A549 (cell line): ENCODE data around the gene ITGA2. TPM values are rescaled to one million over a fixed set of nuclear protein-coding genes. Genes with fewer than 3 reads are reported as not detected.

Source experiments
- ATAC-seq, 2 experiments: fragments of 200-7000 bp in 1 of 2; fragments of >200 bp in 1 of 2; cut with Nextera tagmentation in 1 of 2; cut with Tn5 transposase in 1 of 2; 3 replicates each; pipeline versions ENCODE4 v1.8.0 to v1.9.1; 2018 to 2020; ENCODE audit warnings: mild to moderate bottlenecking in 1 of 2, moderate library complexity in 1 of 2
- CTCF ChIA-PET: fragments of 300-600 bp; sonication (Branson Sonifier 250); formaldehyde crosslinking; extraction: SDS; loops from one replicate; lab custom pipeline; 2021; ENCODE audit warnings: antibody characterized with exemption, inconsistent platforms; lab: Yijun Ruan, JAX
- POLR2A ChIA-PET: fragments of 350-600 bp; formaldehyde crosslinking; extraction: SDS; loops from one replicate; lab custom pipeline; 2021; ENCODE audit warnings: antibody characterized with exemption, inconsistent platforms; lab: Yijun Ruan, JAX
- DNase-seq, 2 experiments: peaks; one replicate each; pipeline versions ENCODE4 v3.0.0 to v3.0.0-alpha.2; 2011 to 2016; ENCODE audit warnings: low read depth in 1 of 2, low spot score in 1 of 2
- FAIRE-seq: peaks from 2 replicates; lab custom pipeline; 2011; peaks lifted over from hg19 to GRCh38; lab: Jason Lieb, UNC
- H3K27ac ChIP-seq, 2 experiments: fragments of >200 bp; sonication (Bioruptor Twin); formaldehyde crosslinking; 3 replicates each; pipeline ENCODE4 v1.5.1; 2016 to 2017
- H3K4me1 ChIP-seq: fragments of >200 bp; sonication (Bioruptor Twin); formaldehyde crosslinking; 3 replicates; pipeline ENCODE4 v1.6.1; 2016
- H3K4me2 ChIP-seq: fragments of >200 bp; sonication (Bioruptor Twin); formaldehyde crosslinking; 3 replicates; pipeline ENCODE4 v1.6.1; 2016
- H3K4me3 ChIP-seq: fragments of >200 bp; sonication (Bioruptor Twin); formaldehyde crosslinking; 3 replicates; pipeline ENCODE4 v1.5.1; 2016
- H3K9me3 ChIP-seq: fragments of >200 bp; sonication (Bioruptor Twin); formaldehyde crosslinking; 3 replicates; pipeline ENCODE4 v1.6.1; 2016
- ATOH8 ChIP-seq: fragments of 250-450 bp; sonication (Bioruptor Pico); IDR thresholded peaks from 2 replicates; pipeline ENCODE4 v1.5.0; 2020; ENCODE audit warnings: low read depth, mild to moderate bottlenecking, moderate library complexity
- CBX2 ChIP-seq: fragments of 200-600 bp; sonication (generic); IDR thresholded peaks from 2 replicates; pipeline ENCODE4 v1.6.1; 2016; ENCODE audit warnings: low read depth, mild to moderate bottlenecking, borderline replicate concordance
- CTCF ChIP-seq: fragments of >200 bp; sonication (Bioruptor Twin); formaldehyde crosslinking; IDR thresholded peaks from 3 replicates; pipeline ENCODE4 v1.5.1; 2016
- EHF ChIP-seq: fragments of 250-450 bp; sonication (Bioruptor Pico); IDR thresholded peaks from 2 replicates; pipeline ENCODE4 v1.5.0; 2020; ENCODE audit warnings: mild to moderate bottlenecking
- ELK1 ChIP-seq: fragments of 150-350 bp; IDR thresholded peaks from 2 replicates; pipeline ENCODE4 v1.6.1; 2014; ENCODE audit warnings: low read depth, mild to moderate bottlenecking, low read length
- FOXS1 ChIP-seq: fragments of 250-450 bp; sonication (Bioruptor Pico); IDR thresholded peaks from 2 replicates; pipeline ENCODE4 v1.5.0; 2020; ENCODE audit warnings: mild to moderate bottlenecking, moderate library complexity
- GATA3 ChIP-seq: IDR thresholded peaks from 2 replicates; pipeline ENCODE4 v1.6.1; 2012; ENCODE audit warnings: borderline replicate concordance
- HES2 ChIP-seq: fragments of >200 bp; sonication (Bioruptor Twin); formaldehyde crosslinking; IDR thresholded peaks from 2 replicates; pipeline ENCODE4 v1.6.1; 2016
- HEYL ChIP-seq: fragments of 250-450 bp; sonication (Bioruptor Pico); IDR thresholded peaks from 2 replicates; pipeline ENCODE4 v1.8.0; 2021; ENCODE audit warnings: mild to moderate bottlenecking, moderate library complexity
- HOXB13 ChIP-seq: fragments of 250-450 bp; sonication (Bioruptor Pico); IDR thresholded peaks from 2 replicates; pipeline ENCODE4 v1.5.0; 2020; ENCODE audit warnings: low read depth, mild to moderate bottlenecking, moderate library complexity
- KDM1A ChIP-seq: fragments of 200-600 bp; sonication (generic); IDR thresholded peaks from 2 replicates; pipeline ENCODE4 v1.6.1; 2016; ENCODE audit warnings: low read depth, mild to moderate bottlenecking
- KDM5A ChIP-seq: fragments of 200-600 bp; sonication (generic); IDR thresholded peaks from 2 replicates; pipeline ENCODE4 v1.6.1; 2016; ENCODE audit warnings: antibody characterized with exemption, mild to moderate bottlenecking
- MAFK ChIP-seq: fragments of 450-650 bp; IDR thresholded peaks from 2 replicates; pipeline ENCODE4 v1.6.1; 2014; ENCODE audit not compliant: partially characterized antibody
- MYC ChIP-seq: IDR thresholded peaks from 2 replicates; pipeline ENCODE4 v1.6.1; 2012; ENCODE audit warnings: mild to moderate bottlenecking, inconsistent platforms, low read length, improper control_type of control experiment, borderline replicate concordance
- NFE2L2 ChIP-seq: fragments of 150-350 bp; conservative IDR thresholded peaks from 2 replicates; pipeline ENCODE4 v1.6.1; 2014; ENCODE audit warnings: low read length
- POLR2A ChIP-seq: IDR thresholded peaks from 2 replicates; pipeline ENCODE4 v1.6.1; 2012; ENCODE audit warnings: mild to moderate bottlenecking, low read length
- RAD21 ChIP-seq, 2 experiments: fragments of >200 bp in 1 of 2; sonication (Bioruptor Twin) in 1 of 2; formaldehyde crosslinking in 1 of 2; IDR thresholded peaks in 1 of 2; conservative IDR thresholded peaks in 1 of 2; 2 replicates in 1 of 2; 3 replicates in 1 of 2; pipeline ENCODE4 v1.6.1; 2012 to 2018; ENCODE audit warnings: inconsistent platforms in 1 of 2
- REST ChIP-seq: fragments of 200-600 bp; sonication (generic); IDR thresholded peaks from 2 replicates; pipeline ENCODE4 v1.6.1; 2016; ENCODE audit warnings: antibody characterized with exemption, mild to moderate bottlenecking, moderate library complexity
- SREBF2 ChIP-seq: fragments of 450-650 bp; IDR thresholded peaks from 2 replicates; pipeline ENCODE4 v1.6.1; 2014; ENCODE audit warnings: mild to moderate bottlenecking, moderate library complexity
- ZC3H11A ChIP-seq: fragments of 450-650 bp; IDR thresholded peaks from 2 replicates; pipeline ENCODE4 v1.6.1; 2014; ENCODE audit warnings: antibody characterized with exemption, mild to moderate bottlenecking
- ZNF302 ChIP-seq: fragments of 250-450 bp; sonication (Bioruptor Pico); IDR thresholded peaks from 2 replicates; pipeline ENCODE4 v1.9.0; 2021; ENCODE audit warnings: inconsistent platforms, mild to moderate bottlenecking, moderate library complexity
- ZSCAN20 ChIP-seq: fragments of 250-450 bp; sonication (Bioruptor Pico); IDR thresholded peaks from 2 replicates; pipeline ENCODE4 v1.8.0; 2022; ENCODE audit warnings: mild to moderate bottlenecking, moderate library complexity
- WGBS: methylation state at CpG from one replicate; pipeline ENCODE4 v1.1.6; 2017; ENCODE audit errors: missing lambda C conversion rate; 5-methylcytosine and 5-hydroxymethylcytosine counted together
- polyA plus RNA-seq, 4 experiments: library from polyadenylated mRNA; depleted of rRNA in 3 of 4; stranded (reverse); fragments of >200 nt; fragmentation: RNase III in 1 of 4; extraction: RNeasy Plus Mini Kit Qiagen cat#74134 plus additional on column Dnase treatment in 1 of 4; gene quantifications; 2 replicates in 3 of 4; 3 replicates in 1 of 4; pipeline ENCODE4 v1.2.3, GENCODE V29; 2011 to 2017
- TF ChIP-seq, protein P1 (sequence below): fragments of 250-450 bp; sonication (Bioruptor Pico); IDR thresholded peaks from 2 replicates; pipeline ENCODE4 v1.5.0; 2021; ENCODE audit warnings: mild to moderate bottlenecking, moderate library complexity, borderline replicate concordance

The ITGA2 gene
- polyA plus RNA-seq, 2 of the 4 experiments (the other 2 are of a cell fraction), result 8.5 to 28.0 TPM

DNA sequence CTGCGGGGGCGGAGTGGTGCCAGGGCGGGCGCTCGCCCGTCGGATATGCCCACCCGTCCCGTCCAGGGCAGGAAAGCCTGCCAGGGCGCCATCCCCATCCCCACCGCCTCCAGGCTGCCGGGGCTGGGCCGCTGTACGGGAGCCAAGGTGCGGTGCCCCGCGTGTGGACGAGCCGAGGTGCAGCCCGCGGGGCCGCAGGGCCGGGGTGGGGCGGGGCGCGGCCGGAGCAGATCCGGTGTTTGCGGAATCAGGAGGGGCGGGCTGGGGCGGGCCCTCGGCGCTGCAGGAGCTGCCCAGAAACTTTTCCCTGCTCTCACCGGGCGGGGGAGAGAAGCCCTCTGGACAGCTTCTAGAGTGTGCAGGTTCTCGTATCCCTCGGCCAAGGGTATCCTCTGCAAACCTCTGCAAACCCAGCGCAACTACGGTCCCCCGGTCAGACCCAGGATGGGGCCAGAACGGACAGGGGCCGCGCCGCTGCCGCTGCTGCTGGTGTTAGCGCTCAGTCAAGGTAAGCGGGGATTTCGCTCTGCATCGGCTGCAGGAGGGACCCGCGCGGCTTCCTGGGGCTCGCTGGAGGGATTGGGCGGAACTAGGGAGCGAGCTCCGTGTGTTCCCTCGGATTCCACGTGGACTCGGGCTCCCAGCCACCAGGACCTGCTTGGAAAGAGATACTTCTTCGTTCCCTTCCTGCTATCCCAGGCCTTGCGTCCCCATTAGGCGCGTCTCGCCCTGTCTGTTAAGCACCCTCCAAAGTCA is at the start of gene ITGA2 (continued):
- TF ChIP-seq ATOH8 (CRISPR knock-in tag), result no peak
- TF ChIP-seq CTCF, result no peak
- TF ChIP-seq MAFK, result no peak
- TF ChIP-seq HES2, result no peak
- no peak for TF ChIP-seq FOXS1
- TF ChIP-seq ZNF302 (CRISPR knock-in tag), result no peak

GRCh38 chr5:52943285-52943684 is 45.9 kb upstream of the ITGA2 start:
- H3K4me2 ChIP-seq, result no peak overlapping the region
- POLR2A ChIA-PET, result no interaction called here
- FAIRE-seq (no peak), ATAC-seq (peak; percentile 74 to 80), DNase-seq (peak in 1 of 2 experiments; percentile 21)
- no peak overlapping the region for H3K27ac ChIP-seq
- WGBS, result 88% methylated on average over 2 of the region's 2 CpGs
- H3K4me1 ChIP-seq, result peaks cover 11% of the 10 kb centered on the region; the same call in 2 of the 3 replicates
- CTCF ChIA-PET, result interaction anchor here (0.6 to 2.5 kb wide), 7 partner anchors 14 to 374 kb away, joined by 3 to 8 read pairs (median 3); no protein-coding TSS in a partner anchor
- TF ChIP-seq RAD21 (conservative IDR thresholded peaks at IDR 0.05 in 1 of 2, IDR thresholded peaks at IDR 0.05 in 1 of 2), result peak in 1 of 2 experiments; percentile 18; a peak in 1 of 5 replicates
- TF ChIP-seq NFE2L2, result no peak
- no peaks in the 10 kb centered on the region for H3K9me3 ChIP-seq
- no peak overlapping the region for H3K4me3 ChIP-seq

DNA sequence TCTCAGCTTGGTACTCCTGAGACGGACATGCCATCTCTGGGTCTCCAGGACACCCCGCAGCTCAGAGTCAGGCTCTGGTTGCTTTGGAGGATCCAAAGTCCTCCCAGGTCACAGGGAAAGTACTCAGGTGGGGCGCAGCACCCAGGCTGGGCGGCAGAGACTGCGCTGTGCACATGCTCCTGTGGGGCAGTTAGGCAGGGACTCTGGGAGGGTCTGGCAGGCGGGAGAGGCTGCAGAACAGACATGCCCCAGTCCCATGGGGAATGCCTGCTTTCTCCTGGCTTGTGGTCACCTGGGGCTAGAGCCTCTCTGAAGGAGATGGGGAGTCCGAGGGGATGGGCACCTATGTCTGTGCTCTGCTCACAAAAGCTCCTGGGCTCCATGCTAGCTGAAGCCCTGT is 45.3 kb upstream of the ITGA2 start:
- no peak overlapping the region for H3K27ac ChIP-seq
- ChIA-PET POLR2A (no interaction called here), CTCF (interaction anchor here (0.6 to 2.5 kb wide), 8 partner anchors 13 to 374 kb away, joined by 3 to 8 read pairs (median 3); no protein-coding TSS in a partner anchor)
- no peak overlapping the region for H3K4me3 ChIP-seq
- peaks cover 13% of the 10 kb centered on the region; the same call in 2 of the 3 replicates for H3K4me1 ChIP-seq
- no peak overlapping the region for H3K4me2 ChIP-seq
- 73% methylated on average over 6 of the region's 7 CpGs for WGBS
- no peaks in the 10 kb centered on the region for H3K9me3 ChIP-seq
- FAIRE-seq, result no peak
- peak; percentile 31 to 37; a peak in 5 of 6 replicates for ATAC-seq
- DNase-seq, result no peak
- TF ChIP-seq POLR2A (no peak), GATA3 (no peak), ZSCAN20 (CRISPR knock-in tag) (no peak), REST (no peak), ELK1 (no peak), SREBF2 (no peak), CBX2 (no peak), KDM5A (no peak), FOXS1 (no peak), MYC (no peak), KDM1A (no peak), ZC3H11A (no peak), EHF (CRISPR knock-in tag) (no peak), HOXB13 (CRISPR knock-in tag) (no peak), HEYL (CRISPR knock-in tag) (no peak)
- TF ChIP-seq, protein P1, sequence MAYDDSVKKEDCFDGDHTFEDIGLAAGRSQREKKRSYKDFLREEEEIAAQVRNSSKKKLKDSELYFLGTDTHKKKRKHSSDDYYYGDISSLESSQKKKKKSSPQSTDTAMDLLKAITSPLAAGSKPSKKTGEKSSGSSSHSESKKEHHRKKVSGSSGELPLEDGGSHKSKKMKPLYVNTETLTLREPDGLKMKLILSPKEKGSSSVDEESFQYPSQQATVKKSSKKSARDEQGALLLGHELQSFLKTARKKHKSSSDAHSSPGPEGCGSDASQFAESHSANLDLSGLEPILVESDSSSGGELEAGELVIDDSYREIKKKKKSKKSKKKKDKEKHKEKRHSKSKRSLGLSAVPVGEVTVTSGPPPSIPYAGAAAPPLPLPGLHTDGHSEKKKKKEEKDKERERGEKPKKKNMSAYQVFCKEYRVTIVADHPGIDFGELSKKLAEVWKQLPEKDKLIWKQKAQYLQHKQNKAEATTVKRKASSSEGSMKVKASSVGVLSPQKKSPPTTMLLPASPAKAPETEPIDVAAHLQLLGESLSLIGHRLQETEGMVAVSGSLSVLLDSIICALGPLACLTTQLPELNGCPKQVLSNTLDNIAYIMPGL (CRISPR knock-in tag), result no peak
